GM18867 (cell line): ENCODE measurements around the gene SLC19A1.

Source experiments
- ATAC-seq: cut with Tn5 transposase; IDR thresholded peaks from one replicate; pipeline ENCODE4 v1.9.1; 2021; ENCODE audit warnings: mild to moderate bottlenecking, moderate library complexity; ENCODE audit not compliant: unreplicated experiment

SLC19A1 gene

DNA sequence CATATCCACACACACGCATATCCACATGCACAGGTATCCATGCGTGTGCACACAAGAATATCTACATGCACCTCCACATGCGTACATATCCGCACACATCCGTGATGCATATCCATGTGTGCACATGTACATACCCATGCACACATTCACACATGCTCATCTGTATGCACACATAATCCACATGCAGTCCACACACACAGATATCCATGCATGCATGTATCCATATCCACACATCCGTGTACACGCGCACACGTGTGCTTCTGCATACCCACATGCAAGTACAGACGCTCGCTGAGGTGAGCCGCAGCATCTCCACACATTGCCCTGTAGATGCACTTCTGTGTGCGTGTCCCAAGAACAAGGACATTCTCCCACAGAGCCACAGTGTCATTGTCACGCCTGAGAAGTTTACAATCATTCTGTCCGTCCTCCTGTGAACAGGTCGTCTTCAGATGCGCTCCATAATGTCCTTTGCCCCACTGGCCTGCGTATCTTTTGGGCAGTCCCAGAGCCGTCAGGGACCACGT lies 93.9 kb downstream of the SLC19A1 start:
- no peak for ATAC-seq
